Glutamatergic neuron (in vitro differentiated cells): Measurements from ENCODE around the gene RCAN2. TPM values are rescaled to one million over a fixed set of nuclear protein-coding genes. Genes with fewer than 3 reads are reported as not detected.
"Not testable (repeated sequence)": the region's sequence is repeated elsewhere in the genome, so short reads cannot be mapped to it uniquely, and the experiment has no call there.

Experiments
- DNase-seq: peaks from one replicate; pipeline ENCODE4 v3.0.0; 2022
- H3K27ac Mint-ChIP-seq: one replicate; pipeline ENCODE4 v1.8.0; 2020; ENCODE audit warnings: mild to moderate bottlenecking, mixed read lengths, inconsistent platforms; ENCODE audit not compliant: unreplicated experiment
- H3K27me3 Mint-ChIP-seq: one replicate; pipeline ENCODE4 v1.8.0; 2020; ENCODE audit warnings: mild to moderate bottlenecking, moderate library complexity, mixed read lengths, inconsistent platforms; ENCODE audit not compliant: unreplicated experiment
- H3K36me3 Mint-ChIP-seq: one replicate; pipeline ENCODE4 v1.8.0; 2020; ENCODE audit warnings: mild to moderate bottlenecking, mixed read lengths, inconsistent platforms; ENCODE audit not compliant: unreplicated experiment
- H3K4me1 Mint-ChIP-seq: one replicate; pipeline ENCODE4 v1.8.0; 2020; ENCODE audit warnings: mild to moderate bottlenecking, low read depth, mixed read lengths, inconsistent platforms; ENCODE audit not compliant: unreplicated experiment
- H3K4me3 Mint-ChIP-seq: one replicate; pipeline ENCODE4 v1.8.0; 2020; ENCODE audit warnings: mild to moderate bottlenecking, mixed read lengths, inconsistent platforms; ENCODE audit not compliant: unreplicated experiment
- H3K9me3 Mint-ChIP-seq: one replicate; pipeline ENCODE4 v1.8.0; 2020; ENCODE audit warnings: mild to moderate bottlenecking, moderate library complexity, mixed read lengths, inconsistent platforms; ENCODE audit not compliant: unreplicated experiment
- total RNA-seq: library from RNA; stranded (reverse); fragmentation: NEBNext Ultra II Directional; extraction: Animal tissue kit (Norgen Biotek cat#: 25700); gene quantifications from one replicate; pipeline ENCODE4 v1.2.1, GENCODE V29; 2021; ENCODE audit not compliant: unreplicated experiment
- TF ChIP-seq, protein P1 (sequence below): fragments of 200-600 bp; sonication (generic); IDR thresholded peaks from one replicate; pipeline ENCODE4 v1.5.0; 2021; ENCODE audit not compliant: partially characterized antibody, unreplicated experiment

The RCAN2 gene
- total RNA-seq, 1 donor from 2014 or later = 21.6 TPM

DNA sequence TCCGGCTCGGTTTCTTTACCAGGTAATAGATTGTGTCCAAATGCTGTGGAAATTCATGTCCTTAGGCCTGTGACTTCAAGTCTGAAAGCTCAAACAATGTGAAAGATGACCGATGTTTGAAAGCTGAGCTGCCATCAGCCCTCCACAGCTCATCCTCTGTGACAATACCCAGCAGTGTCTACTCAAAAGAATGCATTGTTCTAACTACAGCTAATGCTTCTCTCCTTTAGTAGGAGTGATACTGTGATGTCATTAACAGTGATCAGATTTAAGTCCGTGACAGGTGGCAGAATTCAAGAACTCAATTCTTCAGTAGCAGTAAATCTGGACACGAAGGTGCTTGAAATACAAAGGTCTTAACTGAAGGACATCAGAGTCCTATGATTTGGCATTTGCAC, 97.3 kb downstream of the RCAN2 start:
- Mint-ChIP-seq H3K4me1 (no peaks in the 10 kb centered on the region), H3K4me3 (no peak overlapping the region), H3K36me3 (no peaks in the 10 kb centered on the region), H3K27ac (no peak overlapping the region), H3K27me3 (no peaks in the 10 kb centered on the region), H3K9me3 (no peaks in the 10 kb centered on the region)
- TF ChIP-seq, protein P1, sequence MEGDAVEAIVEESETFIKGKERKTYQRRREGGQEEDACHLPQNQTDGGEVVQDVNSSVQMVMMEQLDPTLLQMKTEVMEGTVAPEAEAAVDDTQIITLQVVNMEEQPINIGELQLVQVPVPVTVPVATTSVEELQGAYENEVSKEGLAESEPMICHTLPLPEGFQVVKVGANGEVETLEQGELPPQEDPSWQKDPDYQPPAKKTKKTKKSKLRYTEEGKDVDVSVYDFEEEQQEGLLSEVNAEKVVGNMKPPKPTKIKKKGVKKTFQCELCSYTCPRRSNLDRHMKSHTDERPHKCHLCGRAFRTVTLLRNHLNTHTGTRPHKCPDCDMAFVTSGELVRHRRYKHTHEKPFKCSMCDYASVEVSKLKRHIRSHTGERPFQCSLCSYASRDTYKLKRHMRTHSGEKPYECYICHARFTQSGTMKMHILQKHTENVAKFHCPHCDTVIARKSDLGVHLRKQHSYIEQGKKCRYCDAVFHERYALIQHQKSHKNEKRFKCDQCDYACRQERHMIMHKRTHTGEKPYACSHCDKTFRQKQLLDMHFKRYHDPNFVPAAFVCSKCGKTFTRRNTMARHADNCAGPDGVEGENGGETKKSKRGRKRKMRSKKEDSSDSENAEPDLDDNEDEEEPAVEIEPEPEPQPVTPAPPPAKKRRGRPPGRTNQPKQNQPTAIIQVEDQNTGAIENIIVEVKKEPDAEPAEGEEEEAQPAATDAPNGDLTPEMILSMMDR = no peak
- no peak for DNase-seq

DNA sequence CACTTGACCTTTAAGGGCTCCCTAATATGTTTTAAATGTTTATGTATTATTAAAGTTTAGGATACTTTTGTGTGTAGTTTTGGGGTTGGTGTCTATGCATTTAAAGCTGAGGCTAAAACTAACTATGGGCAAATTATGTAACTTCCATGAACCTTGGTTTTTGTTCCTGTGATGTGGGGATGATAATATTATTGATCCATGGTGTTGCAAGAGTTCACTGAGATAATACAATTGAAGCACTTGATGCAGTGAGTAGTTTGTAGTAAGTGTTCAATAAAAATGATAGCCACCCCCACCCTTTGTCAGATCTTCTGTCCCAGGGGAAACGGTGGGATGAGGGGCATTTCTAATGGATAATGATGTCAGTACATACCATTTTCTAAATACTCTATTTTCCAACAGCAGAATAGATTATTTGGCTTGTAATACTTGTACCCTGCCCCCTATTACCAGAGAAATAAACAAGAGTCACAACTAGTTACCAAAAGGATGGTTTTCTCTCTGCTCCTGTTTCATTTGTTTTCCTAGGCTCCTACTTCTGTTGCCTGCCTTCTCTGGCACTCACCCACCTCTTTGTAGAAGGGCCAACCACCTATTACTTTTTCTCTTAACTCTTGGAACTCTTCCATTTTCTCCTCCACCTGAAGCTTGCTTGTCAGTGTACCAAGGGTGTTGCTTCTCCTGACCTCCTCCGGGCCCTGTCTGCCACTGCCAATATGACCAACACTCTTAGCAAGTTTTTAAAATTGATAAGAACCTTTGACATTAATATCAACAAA, 97.9 kb downstream of the RCAN2 start:
- Mint-ChIP-seq H3K4me1 (no peaks in the 10 kb centered on the region), H3K36me3 (no peaks in the 10 kb centered on the region), H3K27ac (no peak overlapping the region), H3K9me3 (no peaks in the 10 kb centered on the region), H3K4me3 (no peak overlapping the region), H3K27me3 (no peaks in the 10 kb centered on the region)
- no peak for DNase-seq
- TF ChIP-seq, protein P1 = no peak

DNA sequence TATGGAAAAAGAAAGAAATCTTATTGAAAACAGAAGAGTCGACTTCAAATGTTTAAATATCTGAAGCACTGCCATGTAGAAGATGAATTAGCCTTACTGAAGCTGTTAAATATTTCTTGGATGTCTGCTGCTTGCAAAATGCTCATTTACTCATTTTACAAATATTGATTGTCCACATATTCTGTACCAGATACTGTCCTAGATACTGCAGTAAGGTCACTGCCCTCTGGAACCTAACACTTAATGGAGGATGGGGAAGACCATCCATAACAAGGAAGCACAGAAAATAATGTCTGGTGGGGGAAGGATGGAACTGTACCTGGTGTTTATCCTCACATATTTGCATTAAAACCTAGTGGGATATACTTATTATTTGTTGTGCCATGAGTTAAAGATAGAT, 99.0 kb downstream of the RCAN2 start:
- TF ChIP-seq, protein P1 = no peak
- Mint-ChIP-seq H3K27ac (no peak overlapping the region), H3K9me3 (no peaks in the 10 kb centered on the region), H3K4me3 (no peak overlapping the region), H3K36me3 (no peaks in the 10 kb centered on the region), H3K4me1 (no peaks in the 10 kb centered on the region), H3K27me3 (no peaks in the 10 kb centered on the region)
- no peak for DNase-seq

DNA sequence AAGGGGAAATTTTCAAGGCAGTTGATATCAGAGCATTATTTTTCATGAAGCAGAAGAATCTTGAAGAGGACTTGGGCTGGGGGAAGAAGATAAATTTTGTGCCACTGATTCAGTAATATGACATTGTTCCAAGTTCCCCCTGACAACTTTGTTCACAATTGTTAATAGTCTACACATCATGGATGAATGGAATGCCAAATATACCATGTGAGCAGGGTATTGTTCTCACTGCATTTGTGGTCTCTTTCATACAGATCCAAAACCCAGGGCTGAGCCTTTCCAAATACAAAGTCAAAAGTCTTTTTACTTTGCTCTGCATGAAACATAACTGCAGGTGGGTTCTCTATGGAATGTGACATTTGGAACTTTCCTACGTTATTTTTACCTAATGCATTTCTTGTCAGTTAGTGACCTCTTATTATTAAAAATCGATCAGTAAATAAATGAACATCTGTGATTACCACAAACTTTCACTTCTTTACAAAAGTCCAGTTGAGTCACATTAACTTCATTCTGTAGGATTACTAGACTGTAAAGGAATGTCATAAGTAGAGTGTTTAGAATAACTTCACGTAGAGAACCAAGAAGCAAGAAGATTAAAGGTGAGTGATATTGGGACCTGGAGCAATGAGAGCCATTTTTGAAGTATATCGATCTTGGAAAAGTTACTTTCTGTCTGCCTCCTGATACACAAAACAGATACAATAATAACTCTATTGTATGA, 100.9 kb downstream of the RCAN2 start:
- no peak overlapping the region for H3K27ac Mint-ChIP-seq

DNA sequence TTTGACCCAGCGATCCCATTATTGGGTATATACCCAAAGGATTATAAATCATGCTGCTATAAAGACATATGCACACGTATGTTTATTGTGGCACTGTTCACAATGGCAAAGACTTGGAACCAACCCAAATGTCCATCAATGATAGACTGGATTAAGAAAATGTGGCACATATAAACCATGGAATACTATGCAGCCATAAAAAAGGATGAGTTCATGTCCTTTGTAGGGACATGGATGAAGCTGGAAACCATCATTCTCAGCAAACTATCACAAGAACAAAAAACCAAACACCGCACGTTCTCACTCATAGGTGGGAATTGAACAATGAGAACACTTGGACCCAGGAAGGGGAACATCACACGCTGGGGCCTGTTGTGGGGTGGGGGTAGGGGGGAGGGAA, 103.5 kb downstream of the RCAN2 start:
- H3K9me3 Mint-ChIP-seq, H3K36me3 Mint-ChIP-seq, H3K27me3 Mint-ChIP-seq, H3K4me3 Mint-ChIP-seq, H3K27ac Mint-ChIP-seq, H3K4me1 Mint-ChIP-seq, DNase-seq: not testable (repeated sequence)

More for the DNA sequence above, 100.9 kb downstream of the RCAN2 start:
- Mint-ChIP-seq H3K36me3 (no peaks in the 10 kb centered on the region), H3K4me3 (no peak overlapping the region), H3K4me1 (no peaks in the 10 kb centered on the region), H3K9me3 (no peaks in the 10 kb centered on the region), H3K27me3 (no peaks in the 10 kb centered on the region)
- no peak for DNase-seq
- TF ChIP-seq, protein P1 = no peak
